PC-3 (cell line): Measurements from ENCODE around the gene SFXN1.

ENCODE experiments used
- CTCF ChIP-seq: fragments of 300-600 bp; sonication (generic); conservative IDR thresholded peaks from 2 replicates; pipeline ENCODE4 v1.5.1; 2017; ENCODE audit warnings: antibody characterized with exemption, low read depth, mild to moderate bottlenecking, low read length
- EZH2 ChIP-seq: fragments of 300-600 bp; sonication (generic); IDR thresholded peaks from one replicate; pipeline ENCODE4 v1.6.1; 2017; ENCODE audit warnings: antibody characterized with exemption, mild to moderate bottlenecking, low read length; ENCODE audit not compliant: unreplicated experiment

- no peak for TF ChIP-seq EZH2
- TF ChIP-seq CTCF: no peak
Measured at GRCh38 chr5:175470781-175471180, 7.6 kb upstream of the SFXN1 start.
